Mammary epithelial cell (primary cell): Measurements from ENCODE around the gene MIS12.

ENCODE experiments used
- CTCF ChIP-seq, 2 donors: IDR thresholded peaks in 1 of 2; conservative IDR thresholded peaks in 1 of 2; 2 replicates each; pipeline ENCODE4 v1.5.1; 2011 to 2012; ENCODE audit warnings: inconsistent platforms in 2 of 2, low read length in 2 of 2, mild to moderate bottlenecking in 2 of 2, control low read depth in 1 of 2, low read depth in 1 of 2; ENCODE audit not compliant: insufficient read depth in 1 of 2; ENCODE audit errors: extremely low read depth in 1 of 2
- EZH2 ChIP-seq: IDR thresholded peaks from 2 replicates; pipeline ENCODE4 v1.6.1; 2012; ENCODE audit warnings: low read length, inconsistent platforms, borderline replicate concordance

DNA sequence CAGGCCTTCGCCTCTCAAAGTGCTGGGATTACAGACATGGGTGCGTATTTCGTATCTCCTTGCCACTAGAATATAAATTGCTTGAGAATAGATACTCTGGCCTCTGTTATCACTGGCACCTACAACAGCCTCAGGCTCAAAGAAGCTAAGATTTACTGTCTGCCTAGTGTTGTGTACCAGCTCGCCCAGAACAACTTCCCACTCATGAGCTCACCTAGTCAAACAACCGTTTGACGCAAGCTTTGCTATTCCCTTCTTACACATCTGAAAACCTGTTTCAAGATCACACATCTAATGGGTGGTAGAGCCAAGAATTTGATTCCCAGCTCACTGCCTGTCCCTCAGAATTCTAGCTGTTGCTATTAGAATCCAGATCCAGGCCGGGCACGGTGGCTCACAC is 24.4 kb downstream of the MIS12 start:
- no peak for TF ChIP-seq EZH2
- TF ChIP-seq CTCF (conservative IDR thresholded peaks at IDR 0.05 in 1 of 2, IDR thresholded peaks at IDR 0.05 in 1 of 2; ENCODE audit: extremely low read depth in 1 of 2, insufficient read depth in 1 of 2, low read depth in 1 of 2, low read length in 2 of 2) = no peak
